ENCODE data around the gene TXNDC12.

- TF ChIP-seq CTCF (IDR thresholded peaks at IDR 0.05; ENCODE audit: low read length) (no peak), EZH2 (optimal IDR thresholded peaks at IDR 0.05; ENCODE audit: low read depth, low read length) (no peak), EZH2phosphoT487 (IDR thresholded peaks at IDR 0.05; ENCODE audit: low read length) (no peak)
These were observed 46.8 kb downstream of the TXNDC12 start for GRCh38 chr1:52008071-52008809.

Measured in MM.1S (cell line).